ENCODE results near the gene ANK3.

The ANK3 gene

DNA sequence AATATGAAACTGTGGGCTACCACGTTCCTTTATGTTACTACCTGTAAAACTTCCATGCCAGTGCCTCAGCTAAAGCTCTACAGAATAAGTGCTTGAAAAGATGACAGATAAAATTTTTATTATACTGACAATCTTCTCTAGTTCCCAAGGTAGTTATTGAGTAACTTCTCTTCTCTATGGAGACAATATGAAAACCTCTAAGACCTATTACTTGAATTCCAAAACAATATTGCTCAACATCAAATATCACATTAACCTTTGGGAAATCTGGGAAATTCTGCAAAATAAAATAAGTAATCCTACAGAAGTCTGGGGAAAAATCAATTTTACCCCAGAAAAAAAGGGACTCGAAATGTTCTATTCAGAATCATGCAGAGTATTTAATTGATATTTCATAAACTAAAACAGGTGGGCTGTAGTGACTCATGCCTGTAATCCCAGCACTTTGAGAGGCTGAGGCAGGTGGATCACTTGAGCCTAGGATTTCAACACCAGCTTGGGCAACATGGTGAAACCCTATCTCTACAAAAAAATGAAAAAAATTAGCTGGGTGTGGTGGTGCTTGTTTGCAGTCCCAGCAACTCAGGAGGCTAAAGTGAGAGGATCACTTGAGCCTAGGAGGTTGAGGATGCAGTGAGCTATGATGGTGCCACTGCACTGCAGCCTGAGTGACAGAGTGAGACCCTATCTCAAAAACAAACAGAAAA, 23.8 kb upstream of the ANK3 start:
- Histone ChIP-seq H3K4me3 (ENCODE audit: low read length in 2 of 2) (no peak overlapping the region), H3K9me3 (ENCODE audit: control insufficient read depth in 2 of 2, low read length in 2 of 2) (no peaks in the 10 kb centered on the region), H3K27me3 (ENCODE audit: control insufficient read depth in 1 of 2, insufficient read depth in 2 of 2, low read length in 2 of 2) (no peaks in the 10 kb centered on the region), H3K4me1 (ENCODE audit: control insufficient read depth, insufficient read depth, low read length) (peaks cover 4% of the 10 kb centered on the region), H3K27ac (ENCODE audit: low read length) (no peak overlapping the region), H3K9ac (ENCODE audit: low read length in 2 of 2) (no peak overlapping the region), H3K36me3 (ENCODE audit: control insufficient read depth in 2 of 2, insufficient read depth in 2 of 2, low read length in 2 of 2) (no peaks in the 10 kb centered on the region)

- no peaks in the 10 kb centered on the region for H3K9me3 ChIP-seq (ENCODE audit: control insufficient read depth in 2 of 2, low read length in 2 of 2)
- H3K9ac ChIP-seq (ENCODE audit: low read length in 2 of 2) = no peak overlapping the region
- H3K27ac ChIP-seq (ENCODE audit: low read length) = no peak overlapping the region
- H3K4me3 ChIP-seq (ENCODE audit: low read length in 2 of 2) = no peak overlapping the region
- H3K27me3 ChIP-seq (ENCODE audit: control insufficient read depth in 1 of 2, insufficient read depth in 2 of 2, low read length in 2 of 2) = no peaks in the 10 kb centered on the region
- no peaks in the 10 kb centered on the region for H3K36me3 ChIP-seq (ENCODE audit: control insufficient read depth in 2 of 2, insufficient read depth in 2 of 2, low read length in 2 of 2)
- H3K4me1 ChIP-seq (ENCODE audit: control insufficient read depth, insufficient read depth, low read length) = no peaks in the 10 kb centered on the region
Measured at GRCh38 chr10:60410970-60411369, 21.3 kb upstream of the ANK3 start.

- no peak overlapping the region for H3K9ac ChIP-seq (ENCODE audit: low read length in 2 of 2)
- no peaks in the 10 kb centered on the region for H3K36me3 ChIP-seq (ENCODE audit: control insufficient read depth in 2 of 2, insufficient read depth in 2 of 2, low read length in 2 of 2)
- H3K4me1 ChIP-seq (ENCODE audit: control insufficient read depth, insufficient read depth, low read length) = no peaks in the 10 kb centered on the region
- H3K27me3 ChIP-seq (ENCODE audit: control insufficient read depth in 1 of 2, insufficient read depth in 2 of 2, low read length in 2 of 2) = no peaks in the 10 kb centered on the region
- no peaks in the 10 kb centered on the region for H3K9me3 ChIP-seq (ENCODE audit: control insufficient read depth in 2 of 2, low read length in 2 of 2)
- no peak overlapping the region for H3K27ac ChIP-seq (ENCODE audit: low read length)
- H3K4me3 ChIP-seq (ENCODE audit: low read length in 2 of 2) = no peak overlapping the region
Measured at GRCh38 chr10:60409202-60409601, 19.5 kb upstream of the ANK3 start.

- H3K36me3 ChIP-seq (ENCODE audit: control insufficient read depth in 2 of 2, insufficient read depth in 2 of 2, low read length in 2 of 2) = no peaks in the 10 kb centered on the region
- no peak overlapping the region for H3K4me3 ChIP-seq (ENCODE audit: low read length in 2 of 2)
- H3K9me3 ChIP-seq (ENCODE audit: control insufficient read depth in 2 of 2, low read length in 2 of 2) = no peaks in the 10 kb centered on the region
- H3K9ac ChIP-seq (ENCODE audit: low read length in 2 of 2) = no peak overlapping the region
- H3K27me3 ChIP-seq (ENCODE audit: control insufficient read depth in 1 of 2, insufficient read depth in 2 of 2, low read length in 2 of 2) = no peaks in the 10 kb centered on the region
- no peaks in the 10 kb centered on the region for H3K4me1 ChIP-seq (ENCODE audit: control insufficient read depth, insufficient read depth, low read length)
- H3K27ac ChIP-seq (ENCODE audit: low read length) = no peak overlapping the region
Measured at GRCh38 chr10:60406182-60406581, 16.5 kb upstream of the ANK3 start.

- no peak overlapping the region for H3K4me3 ChIP-seq (ENCODE audit: low read length in 2 of 2)
- H3K9ac ChIP-seq (ENCODE audit: low read length in 2 of 2) = no peak overlapping the region
- no peak overlapping the region for H3K27ac ChIP-seq (ENCODE audit: low read length)
- no peaks in the 10 kb centered on the region for H3K36me3 ChIP-seq (ENCODE audit: control insufficient read depth in 2 of 2, insufficient read depth in 2 of 2, low read length in 2 of 2)
- no peaks in the 10 kb centered on the region for H3K27me3 ChIP-seq (ENCODE audit: control insufficient read depth in 1 of 2, insufficient read depth in 2 of 2, low read length in 2 of 2)
- H3K4me1 ChIP-seq (ENCODE audit: control insufficient read depth, insufficient read depth, low read length) = no peaks in the 10 kb centered on the region
- H3K9me3 ChIP-seq (ENCODE audit: control insufficient read depth in 2 of 2, low read length in 2 of 2) = no peaks in the 10 kb centered on the region
Measured at GRCh38 chr10:60405172-60405571, 15.5 kb upstream of the ANK3 start.

DNA sequence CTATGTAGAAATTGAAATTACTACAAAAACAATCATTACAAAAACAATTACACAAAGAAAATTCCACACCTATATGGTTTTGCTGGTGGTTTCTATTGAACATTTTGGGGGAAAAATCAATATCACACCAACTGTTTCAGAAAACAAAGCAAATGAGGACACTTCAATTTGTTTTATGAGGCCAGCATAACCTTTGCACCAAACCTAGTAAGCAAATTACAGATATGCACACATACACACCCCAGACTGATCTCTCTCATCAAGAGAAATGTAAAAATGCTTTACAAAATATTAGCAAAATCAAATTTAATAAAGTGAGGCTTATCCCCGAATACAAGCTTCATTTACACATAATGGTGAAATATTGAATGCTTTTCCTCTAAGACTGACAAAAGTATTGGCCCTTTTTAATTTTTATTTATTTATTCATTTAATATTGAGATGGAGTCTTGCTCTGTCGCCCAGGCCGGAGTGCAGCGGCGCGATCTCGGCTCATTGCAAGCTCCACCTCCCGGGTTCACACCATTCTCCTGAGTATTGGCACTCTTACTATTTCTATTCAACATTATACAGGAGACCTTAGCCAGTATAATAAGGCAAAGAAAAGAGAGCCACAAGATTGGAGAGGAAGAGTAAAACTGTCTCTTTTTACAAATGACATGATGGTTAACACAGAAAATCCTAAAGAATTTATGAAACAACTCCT, 13.6 kb upstream of the ANK3 start:
- no peak overlapping the region for H3K9ac ChIP-seq (ENCODE audit: low read length in 2 of 2)
- H3K27ac ChIP-seq (ENCODE audit: low read length) = no peak overlapping the region
- H3K27me3 ChIP-seq (ENCODE audit: control insufficient read depth in 1 of 2, insufficient read depth in 2 of 2, low read length in 2 of 2) = no peaks in the 10 kb centered on the region
- no peaks in the 10 kb centered on the region for H3K4me1 ChIP-seq (ENCODE audit: control insufficient read depth, insufficient read depth, low read length)
- H3K36me3 ChIP-seq (ENCODE audit: control insufficient read depth in 2 of 2, insufficient read depth in 2 of 2, low read length in 2 of 2) = no peaks in the 10 kb centered on the region
- H3K9me3 ChIP-seq (ENCODE audit: control insufficient read depth in 2 of 2, low read length in 2 of 2) = no peaks in the 10 kb centered on the region
- H3K4me3 ChIP-seq (ENCODE audit: low read length in 2 of 2) = no peak overlapping the region

DNA sequence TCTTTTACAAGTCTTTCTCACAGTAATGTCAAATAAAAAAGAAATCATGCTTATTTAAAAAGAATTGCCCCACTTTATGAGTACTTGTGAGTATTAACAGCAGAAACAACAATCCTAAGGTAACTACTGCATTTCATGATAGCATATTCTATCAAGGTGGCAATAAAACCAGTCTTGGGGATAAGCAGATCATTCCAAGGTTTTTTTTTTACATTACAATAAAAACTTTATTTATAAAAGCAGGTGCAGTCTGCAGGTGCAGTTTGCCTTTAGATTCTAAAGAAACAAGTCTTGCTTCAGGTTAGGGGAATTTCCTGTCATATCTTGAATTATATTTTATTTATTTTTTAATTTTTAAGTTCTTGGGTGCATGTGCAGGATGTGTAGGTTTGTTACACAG, 10.7 kb upstream of the ANK3 start:
- H3K27me3 ChIP-seq (ENCODE audit: control insufficient read depth in 1 of 2, insufficient read depth in 2 of 2, low read length in 2 of 2) = no peaks in the 10 kb centered on the region
- H3K4me1 ChIP-seq (ENCODE audit: control insufficient read depth, insufficient read depth, low read length) = no peaks in the 10 kb centered on the region
- H3K9ac ChIP-seq (ENCODE audit: low read length in 2 of 2) = no peak overlapping the region
- H3K4me3 ChIP-seq (ENCODE audit: low read length in 2 of 2) = no peak overlapping the region
- H3K27ac ChIP-seq (ENCODE audit: low read length) = no peak overlapping the region
- H3K36me3 ChIP-seq (ENCODE audit: control insufficient read depth in 2 of 2, insufficient read depth in 2 of 2, low read length in 2 of 2) = no peaks in the 10 kb centered on the region
- H3K9me3 ChIP-seq (ENCODE audit: control insufficient read depth in 2 of 2, low read length in 2 of 2) = no peaks in the 10 kb centered on the region

DNA sequence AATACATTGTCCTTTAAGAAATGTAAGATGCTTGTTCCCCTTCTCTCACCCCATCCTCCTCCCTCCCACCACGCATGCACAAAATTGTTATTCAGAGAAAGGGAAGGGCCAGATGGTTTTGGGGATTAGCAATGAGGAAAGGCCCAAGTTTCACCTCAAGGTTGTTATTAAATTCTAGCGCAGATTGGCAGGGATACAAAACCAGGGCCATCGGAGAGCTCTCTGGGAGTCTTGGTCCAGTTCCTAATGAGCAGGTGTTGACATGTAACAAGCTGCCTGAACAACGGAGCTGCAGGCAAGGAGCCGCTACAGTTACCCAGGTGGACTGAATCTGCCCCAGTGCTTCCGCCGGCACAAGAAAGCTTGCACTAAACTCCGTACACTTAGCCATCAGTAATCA, 9.7 kb upstream of the ANK3 start:
- Histone ChIP-seq H3K27ac (ENCODE audit: low read length) (no peak overlapping the region), H3K27me3 (ENCODE audit: control insufficient read depth in 1 of 2, insufficient read depth in 2 of 2, low read length in 2 of 2) (no peaks in the 10 kb centered on the region), H3K4me3 (ENCODE audit: low read length in 2 of 2) (no peak overlapping the region), H3K36me3 (ENCODE audit: control insufficient read depth in 2 of 2, insufficient read depth in 2 of 2, low read length in 2 of 2) (no peaks in the 10 kb centered on the region), H3K9me3 (ENCODE audit: control insufficient read depth in 2 of 2, low read length in 2 of 2) (no peaks in the 10 kb centered on the region), H3K4me1 (ENCODE audit: control insufficient read depth, insufficient read depth, low read length) (no peaks in the 10 kb centered on the region), H3K9ac (ENCODE audit: low read length in 2 of 2) (no peak overlapping the region)

GRCh38 chr10:60397792-60398191, 8.1 kb upstream of the ANK3 start:
- Histone ChIP-seq H3K27ac (ENCODE audit: low read length) (no peak overlapping the region), H3K4me1 (ENCODE audit: control insufficient read depth, insufficient read depth, low read length) (no peaks in the 10 kb centered on the region), H3K36me3 (ENCODE audit: control insufficient read depth in 2 of 2, insufficient read depth in 2 of 2, low read length in 2 of 2) (no peaks in the 10 kb centered on the region), H3K4me3 (ENCODE audit: low read length in 2 of 2) (no peak overlapping the region), H3K9me3 (ENCODE audit: control insufficient read depth in 2 of 2, low read length in 2 of 2) (no peaks in the 10 kb centered on the region), H3K9ac (ENCODE audit: low read length in 2 of 2) (no peak overlapping the region), H3K27me3 (ENCODE audit: control insufficient read depth in 1 of 2, insufficient read depth in 2 of 2, low read length in 2 of 2) (no peaks in the 10 kb centered on the region)

- Histone ChIP-seq H3K27ac (ENCODE audit: low read length) (no peak overlapping the region), H3K27me3 (ENCODE audit: control insufficient read depth in 1 of 2, insufficient read depth in 2 of 2, low read length in 2 of 2) (no peaks in the 10 kb centered on the region), H3K4me3 (ENCODE audit: low read length in 2 of 2) (no peak overlapping the region), H3K9ac (ENCODE audit: low read length in 2 of 2) (no peak overlapping the region), H3K9me3 (ENCODE audit: control insufficient read depth in 2 of 2, low read length in 2 of 2) (no peaks in the 10 kb centered on the region), H3K4me1 (ENCODE audit: control insufficient read depth, insufficient read depth, low read length) (no peaks in the 10 kb centered on the region), H3K36me3 (ENCODE audit: control insufficient read depth in 2 of 2, insufficient read depth in 2 of 2, low read length in 2 of 2) (no peaks in the 10 kb centered on the region)
Measured at GRCh38 chr10:60396766-60397165, 7.1 kb upstream of the ANK3 start.

- Histone ChIP-seq H3K9ac (ENCODE audit: low read length in 2 of 2) (no peak overlapping the region), H3K36me3 (ENCODE audit: control insufficient read depth in 2 of 2, insufficient read depth in 2 of 2, low read length in 2 of 2) (no peaks in the 10 kb centered on the region), H3K9me3 (ENCODE audit: control insufficient read depth in 2 of 2, low read length in 2 of 2) (no peaks in the 10 kb centered on the region), H3K4me1 (ENCODE audit: control insufficient read depth, insufficient read depth, low read length) (no peaks in the 10 kb centered on the region), H3K4me3 (ENCODE audit: low read length in 2 of 2) (peak overlapping the region in 1 of 2 donors; percentile 9), H3K27me3 (ENCODE audit: control insufficient read depth in 1 of 2, insufficient read depth in 2 of 2, low read length in 2 of 2) (no peaks in the 10 kb centered on the region), H3K27ac (ENCODE audit: low read length) (no peak overlapping the region)
Measured at GRCh38 chr10:60395711-60396110, 6.0 kb upstream of the ANK3 start.
